Epithelial cell of esophagus (primary cell): Measurements from ENCODE around the gene FBLN1.

ENCODE experiments used
- DNase-seq: peaks from one replicate; pipeline ENCODE4 v3.0.0; 2010; ENCODE audit warnings: low read depth
- H3K4me3 ChIP-seq: 2 replicates; pipeline ENCODE4 v1.5.1; 2011; ENCODE audit warnings: mild to moderate bottlenecking, low read length, control low read depth
- TF ChIP-seq, protein P1 (sequence below): IDR thresholded peaks from 2 replicates; pipeline ENCODE4 v1.5.1; 2011; ENCODE audit warnings: low read depth, mild to moderate bottlenecking, low read length, control low read depth, inconsistent platforms; ENCODE audit not compliant: insufficient read depth; ENCODE audit errors: missing control alignments

FBLN1 gene

DNA sequence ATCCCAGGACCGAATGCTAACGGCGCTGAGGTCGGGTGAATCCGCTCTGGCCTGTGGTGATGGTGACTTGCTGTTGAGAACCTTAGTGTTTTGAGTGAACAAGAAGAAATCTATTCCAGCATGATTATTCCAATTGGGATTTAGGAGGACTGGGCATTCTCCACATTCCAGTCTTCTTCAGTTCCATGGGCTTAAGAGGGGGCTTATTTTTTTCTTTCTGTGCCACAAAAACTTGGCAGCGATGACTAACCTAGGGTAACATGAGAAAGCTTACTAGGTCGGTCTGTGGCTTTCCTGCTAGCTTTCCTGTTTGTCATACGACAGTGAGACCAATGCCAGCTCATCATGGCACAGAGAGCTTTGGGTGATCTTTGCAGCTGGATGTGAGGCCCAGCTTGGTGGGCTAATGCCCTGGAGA lies 106.1 kb downstream of the FBLN1 start:
- H3K4me3 ChIP-seq, result no peak overlapping the region
- DNase-seq, result peak; percentile 80
- TF ChIP-seq, protein P1, sequence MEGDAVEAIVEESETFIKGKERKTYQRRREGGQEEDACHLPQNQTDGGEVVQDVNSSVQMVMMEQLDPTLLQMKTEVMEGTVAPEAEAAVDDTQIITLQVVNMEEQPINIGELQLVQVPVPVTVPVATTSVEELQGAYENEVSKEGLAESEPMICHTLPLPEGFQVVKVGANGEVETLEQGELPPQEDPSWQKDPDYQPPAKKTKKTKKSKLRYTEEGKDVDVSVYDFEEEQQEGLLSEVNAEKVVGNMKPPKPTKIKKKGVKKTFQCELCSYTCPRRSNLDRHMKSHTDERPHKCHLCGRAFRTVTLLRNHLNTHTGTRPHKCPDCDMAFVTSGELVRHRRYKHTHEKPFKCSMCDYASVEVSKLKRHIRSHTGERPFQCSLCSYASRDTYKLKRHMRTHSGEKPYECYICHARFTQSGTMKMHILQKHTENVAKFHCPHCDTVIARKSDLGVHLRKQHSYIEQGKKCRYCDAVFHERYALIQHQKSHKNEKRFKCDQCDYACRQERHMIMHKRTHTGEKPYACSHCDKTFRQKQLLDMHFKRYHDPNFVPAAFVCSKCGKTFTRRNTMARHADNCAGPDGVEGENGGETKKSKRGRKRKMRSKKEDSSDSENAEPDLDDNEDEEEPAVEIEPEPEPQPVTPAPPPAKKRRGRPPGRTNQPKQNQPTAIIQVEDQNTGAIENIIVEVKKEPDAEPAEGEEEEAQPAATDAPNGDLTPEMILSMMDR, result no peak

DNA sequence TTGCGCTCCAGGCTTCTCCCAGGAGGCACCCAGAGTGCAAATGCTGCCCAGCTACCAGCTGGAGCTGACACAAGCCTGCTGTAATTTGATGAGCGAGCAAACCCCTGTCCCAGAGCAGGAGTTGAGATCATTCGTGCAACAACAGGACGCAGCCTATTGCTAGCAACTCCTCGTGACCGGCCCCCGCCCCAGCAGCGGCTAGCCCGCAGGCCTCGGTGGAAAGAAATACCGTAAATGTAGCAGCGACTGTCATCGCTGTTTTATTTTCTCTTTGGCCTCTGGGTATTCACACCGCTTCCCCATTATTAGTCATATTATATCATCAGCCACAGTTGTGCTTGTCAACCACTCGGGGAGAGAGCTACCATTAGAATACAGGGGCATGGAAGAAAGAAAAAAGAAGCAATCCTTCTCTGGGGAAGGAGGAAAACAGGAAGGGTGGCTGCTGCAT lies 109.8 kb downstream of the FBLN1 start:
- DNase-seq, result peak; percentile 97
- H3K4me3 ChIP-seq, result peak overlapping the region; percentile 9
- TF ChIP-seq, protein P1, result peak; percentile 18

DNA sequence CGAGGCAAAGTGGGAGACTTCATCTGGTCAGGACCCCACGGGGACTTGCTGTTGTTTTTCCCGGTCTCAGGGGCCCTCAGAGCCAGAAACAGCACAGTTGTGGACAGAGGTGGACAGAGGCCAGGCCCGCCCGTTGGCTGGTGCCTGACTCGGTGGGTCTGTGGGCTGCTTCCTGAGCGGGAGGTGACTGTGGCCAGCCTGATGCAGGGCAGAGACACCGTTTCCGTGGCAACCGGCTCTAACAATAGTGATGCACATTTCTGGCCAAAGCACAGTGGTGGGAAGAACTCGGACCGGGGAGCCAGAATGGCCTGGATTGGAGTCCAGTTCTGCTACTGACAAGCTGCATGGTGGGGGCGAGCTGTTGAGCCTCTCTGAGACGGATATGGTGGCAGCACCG lies 110.3 kb downstream of the FBLN1 start:
- no peak for DNase-seq
- no peak overlapping the region for H3K4me3 ChIP-seq
- TF ChIP-seq, protein P1, result no peak

DNA sequence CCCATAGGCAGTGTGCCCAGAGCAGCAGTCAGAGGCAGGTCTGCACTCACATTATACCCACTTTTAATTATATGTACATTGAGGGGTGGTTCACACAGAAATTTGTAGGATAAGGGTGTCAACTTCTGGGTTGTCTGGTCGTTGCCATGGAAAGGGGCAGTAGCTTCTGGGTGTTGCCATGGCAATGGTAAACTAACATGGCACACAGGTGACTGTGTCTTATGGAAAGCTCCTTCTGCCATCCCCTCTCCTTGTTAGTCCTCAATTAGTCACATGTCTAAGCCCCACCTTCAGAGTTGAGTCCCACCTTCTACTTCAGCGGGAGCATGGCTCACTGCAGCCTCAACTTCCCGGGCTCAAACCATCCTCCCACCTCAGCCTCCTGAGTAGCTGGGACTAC lies 112.7 kb downstream of the FBLN1 start:
- no peak for DNase-seq
- TF ChIP-seq, protein P1, result no peak
- no peak overlapping the region for H3K4me3 ChIP-seq

DNA sequence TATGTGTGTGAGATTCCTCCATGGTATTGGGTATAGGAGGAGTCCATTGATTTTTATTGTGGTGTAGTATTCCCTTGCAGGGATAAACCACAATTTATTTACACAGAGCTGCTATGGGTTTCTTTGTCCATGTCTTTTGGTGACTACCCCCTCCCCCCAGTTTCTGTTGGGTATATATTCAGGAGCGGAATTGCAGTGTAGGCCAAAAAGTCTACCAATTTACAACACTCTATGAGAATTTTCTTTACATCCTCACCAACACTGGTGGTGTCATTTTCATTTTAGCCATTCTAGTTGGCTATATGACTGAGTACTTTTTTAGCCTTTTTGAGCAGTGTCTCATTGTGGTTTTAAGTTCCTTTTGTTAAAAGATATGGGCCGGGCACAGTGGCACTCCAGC lies 113.7 kb downstream of the FBLN1 start:
- DNase-seq, result no peak
- TF ChIP-seq, protein P1, result no peak

DNA sequence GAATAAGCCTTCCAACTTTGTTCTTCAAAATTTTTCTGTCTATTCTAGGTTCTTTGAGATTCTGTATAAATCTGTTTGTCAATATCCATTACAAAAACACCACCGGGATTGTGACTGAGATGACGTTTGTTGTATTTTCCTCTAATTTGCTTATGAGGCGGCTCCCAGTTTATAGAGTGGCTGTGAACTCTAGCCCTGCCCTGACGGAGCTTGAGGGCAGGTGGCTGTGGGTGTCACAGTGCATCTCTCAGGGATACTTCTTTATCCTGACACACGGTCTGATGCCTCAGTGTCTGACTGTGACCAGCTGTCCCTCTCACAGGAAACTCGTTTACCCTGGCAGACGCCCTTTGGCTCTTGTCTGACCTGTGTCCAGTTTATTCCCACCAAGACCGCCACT lies 115.3 kb downstream of the FBLN1 start:
- no peak overlapping the region for H3K4me3 ChIP-seq
- no peak for DNase-seq
- TF ChIP-seq, protein P1, result no peak

More for the DNA sequence above, 113.7 kb downstream of the FBLN1 start:
- H3K4me3 ChIP-seq, result no peak overlapping the region

DNA sequence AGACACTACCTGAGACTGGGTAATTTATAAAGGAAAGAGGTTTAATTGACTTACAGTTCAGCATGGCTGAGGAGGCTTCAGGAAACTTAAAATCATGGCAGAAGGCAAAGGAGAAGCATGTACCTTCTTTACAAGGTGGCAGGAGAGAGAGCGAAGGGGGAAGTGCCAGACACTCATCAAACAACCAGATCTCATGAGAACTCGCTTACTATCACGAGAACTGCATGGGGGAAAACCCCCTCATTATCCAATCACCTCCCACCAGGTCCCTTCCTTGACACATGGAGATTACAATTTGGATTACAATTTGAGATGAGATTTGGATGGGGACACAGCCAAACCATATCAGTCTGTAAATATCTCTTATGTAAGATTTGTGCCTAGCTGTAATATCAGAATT lies 118.0 kb downstream of the FBLN1 start:
- DNase-seq, result no peak
- no peak overlapping the region for H3K4me3 ChIP-seq
- TF ChIP-seq, protein P1, result no peak
